Thyroid gland (tissue), 4 donors: ENCODE results near the gene MACROD1. TPM values are rescaled to one million over a fixed set of nuclear protein-coding genes. Genes with fewer than 3 reads are reported as not detected.

Experiments
- DNase-seq, 2 donors: peaks; one replicate each; pipeline ENCODE4 v3.0.0-alpha.2; 2019
- H3K27ac ChIP-seq, 3 donors: fragments of 200-600 bp; sonication (generic); 1 replicate in 2 of 3; 2 replicates in 1 of 3; pipeline ENCODE4 v1.5.1; 2016 to 2019; ENCODE audit warnings: mild to moderate bottlenecking in 1 of 3, moderate library complexity in 1 of 3
- H3K27me3 ChIP-seq: fragments of 200-600 bp; sonication (generic); one replicate; pipeline ENCODE4 v1.5.1; 2019
- H3K36me3 ChIP-seq, 2 donors: fragments of 200-600 bp; sonication (generic); one replicate each; pipeline ENCODE4 v1.5.1; 2016 to 2019
- H3K4me1 ChIP-seq, 2 donors: fragments of 200-600 bp; sonication (generic); one replicate each; pipeline ENCODE4 v1.5.1; 2017 to 2019
- H3K4me3 ChIP-seq, 3 donors: fragments of 200-600 bp; sonication (generic); replicated peaks in 1 of 3; 1 replicate in 2 of 3; 2 replicates in 1 of 3; pipeline ENCODE4 v1.5.1; 2016; ENCODE audit warnings: mild to moderate bottlenecking in 1 of 3
- H3K9me3 ChIP-seq: fragments of 200-600 bp; sonication (generic); one replicate; pipeline ENCODE4 v1.5.1; 2017
- POLR2A ChIP-seq, 2 donors: fragments of 450-650 bp; IDR thresholded peaks; one replicate each; pipeline ENCODE4 v1.6.1; 2017; ENCODE audit warnings: antibody characterized with exemption in 2 of 2, mild to moderate bottlenecking in 2 of 2, moderate library complexity in 1 of 2
- WGBS, 2 donors: methylation state at CpG; one replicate each; pipeline ENCODE4 v1.1.5; 2017; 5-methylcytosine and 5-hydroxymethylcytosine counted together
- intact Hi-C: fragments of 100-400 bp; cut with DNase I; formaldehyde crosslinking; loops from one replicate; pipeline ENCODE4 v1.15.1; 2023
- total RNA-seq, 4 donors: library from RNA; depleted of rRNA; stranded (reverse); fragments of >200 nt; gene quantifications; one replicate each; pipeline ENCODE4 v1.2.3, GENCODE V29; 2016
- TF ChIP-seq, protein P1 (sequence below), 6 experiments: fragments of 200-600 bp in 3 of 6; fragments of 450-650 bp in 3 of 6; sonication (generic) in 3 of 6; IDR thresholded peaks; one replicate each; pipeline ENCODE4 v1.5.1; 2016 to 2019; ENCODE audit warnings: antibody characterized with exemption in 6 of 6, mild to moderate bottlenecking in 2 of 6, inconsistent platforms in 1 of 6, moderate library complexity in 1 of 6

The MACROD1 gene
- total RNA-seq, 4 donors from 2014 or later: 62.5 to 89.5 (median 70.0) TPM

DNA sequence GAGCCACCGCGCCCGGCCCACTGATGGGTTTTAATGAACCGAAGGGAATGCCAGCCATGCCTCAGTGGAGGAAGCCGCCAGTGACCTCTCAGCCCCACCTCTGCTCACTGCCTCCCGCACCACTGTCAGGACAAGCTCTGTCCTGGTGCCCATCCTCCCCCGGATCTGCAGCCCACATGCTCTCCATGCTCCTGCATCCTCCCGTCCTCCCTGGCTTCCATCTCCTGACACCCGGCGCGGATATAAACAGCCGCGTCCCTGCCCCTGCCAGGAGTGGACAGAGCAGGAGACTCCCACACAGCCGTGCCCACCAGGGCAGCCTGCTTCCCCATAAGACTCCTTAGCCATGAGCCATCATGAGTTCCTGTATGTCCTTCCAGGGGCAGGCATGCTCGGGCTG is 26.9 kb downstream of the MACROD1 start:
- TF ChIP-seq POLR2A (IDR thresholded peaks at IDR 0.05): no peak
- TF ChIP-seq, protein P1, sequence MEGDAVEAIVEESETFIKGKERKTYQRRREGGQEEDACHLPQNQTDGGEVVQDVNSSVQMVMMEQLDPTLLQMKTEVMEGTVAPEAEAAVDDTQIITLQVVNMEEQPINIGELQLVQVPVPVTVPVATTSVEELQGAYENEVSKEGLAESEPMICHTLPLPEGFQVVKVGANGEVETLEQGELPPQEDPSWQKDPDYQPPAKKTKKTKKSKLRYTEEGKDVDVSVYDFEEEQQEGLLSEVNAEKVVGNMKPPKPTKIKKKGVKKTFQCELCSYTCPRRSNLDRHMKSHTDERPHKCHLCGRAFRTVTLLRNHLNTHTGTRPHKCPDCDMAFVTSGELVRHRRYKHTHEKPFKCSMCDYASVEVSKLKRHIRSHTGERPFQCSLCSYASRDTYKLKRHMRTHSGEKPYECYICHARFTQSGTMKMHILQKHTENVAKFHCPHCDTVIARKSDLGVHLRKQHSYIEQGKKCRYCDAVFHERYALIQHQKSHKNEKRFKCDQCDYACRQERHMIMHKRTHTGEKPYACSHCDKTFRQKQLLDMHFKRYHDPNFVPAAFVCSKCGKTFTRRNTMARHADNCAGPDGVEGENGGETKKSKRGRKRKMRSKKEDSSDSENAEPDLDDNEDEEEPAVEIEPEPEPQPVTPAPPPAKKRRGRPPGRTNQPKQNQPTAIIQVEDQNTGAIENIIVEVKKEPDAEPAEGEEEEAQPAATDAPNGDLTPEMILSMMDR (IDR thresholded peaks at IDR 0.05): no peak
- 95% methylated on average over 15 of the region's 15 CpGs for WGBS, 2 donors
- Histone ChIP-seq H3K36me3 (no peaks in the 10 kb centered on the region), H3K27ac (no peak overlapping the region), H3K9me3 (no peaks in the 10 kb centered on the region), H3K4me3 (no peak overlapping the region), H3K27me3 (no peaks in the 10 kb centered on the region), H3K4me1 (peaks cover 18 to 22% of the 10 kb centered on the region in 2 donors)
- intact Hi-C loops: no loop called here
- no peak for DNase-seq

DNA sequence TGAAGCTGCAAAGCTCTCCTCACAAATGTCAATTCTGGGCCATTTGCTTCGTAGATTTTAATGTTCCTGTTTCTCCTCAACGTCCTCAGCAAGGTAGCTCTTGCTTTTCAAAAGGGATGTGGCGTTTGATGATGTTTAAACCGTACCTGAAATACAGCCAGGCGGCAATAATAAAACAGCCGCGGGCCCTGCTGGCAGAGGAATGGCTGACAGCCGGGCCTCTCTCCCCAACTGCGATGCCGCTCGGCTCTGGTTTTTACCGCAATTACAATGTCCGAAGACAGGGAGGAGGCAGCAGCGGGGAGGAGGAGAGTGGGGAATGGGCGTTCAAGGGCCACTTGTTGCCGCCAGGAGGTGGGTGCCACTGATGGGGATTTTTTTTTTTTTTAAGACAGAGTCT is 27.5 kb downstream of the MACROD1 start:
- DNase-seq: no peak
- Histone ChIP-seq H3K27me3 (no peaks in the 10 kb centered on the region), H3K4me1 (peaks cover 18 to 22% of the 10 kb centered on the region in 2 donors), H3K36me3 (no peaks in the 10 kb centered on the region), H3K4me3 (no peak overlapping the region), H3K9me3 (no peaks in the 10 kb centered on the region), H3K27ac (no peak overlapping the region)
- 71 to 72% methylated on average over 16 of the region's 16 CpGs for WGBS, 2 donors
- intact Hi-C loops: no loop called here
- TF ChIP-seq POLR2A (IDR thresholded peaks at IDR 0.05): no peak
- TF ChIP-seq, protein P1 (IDR thresholded peaks at IDR 0.05): no peak

DNA sequence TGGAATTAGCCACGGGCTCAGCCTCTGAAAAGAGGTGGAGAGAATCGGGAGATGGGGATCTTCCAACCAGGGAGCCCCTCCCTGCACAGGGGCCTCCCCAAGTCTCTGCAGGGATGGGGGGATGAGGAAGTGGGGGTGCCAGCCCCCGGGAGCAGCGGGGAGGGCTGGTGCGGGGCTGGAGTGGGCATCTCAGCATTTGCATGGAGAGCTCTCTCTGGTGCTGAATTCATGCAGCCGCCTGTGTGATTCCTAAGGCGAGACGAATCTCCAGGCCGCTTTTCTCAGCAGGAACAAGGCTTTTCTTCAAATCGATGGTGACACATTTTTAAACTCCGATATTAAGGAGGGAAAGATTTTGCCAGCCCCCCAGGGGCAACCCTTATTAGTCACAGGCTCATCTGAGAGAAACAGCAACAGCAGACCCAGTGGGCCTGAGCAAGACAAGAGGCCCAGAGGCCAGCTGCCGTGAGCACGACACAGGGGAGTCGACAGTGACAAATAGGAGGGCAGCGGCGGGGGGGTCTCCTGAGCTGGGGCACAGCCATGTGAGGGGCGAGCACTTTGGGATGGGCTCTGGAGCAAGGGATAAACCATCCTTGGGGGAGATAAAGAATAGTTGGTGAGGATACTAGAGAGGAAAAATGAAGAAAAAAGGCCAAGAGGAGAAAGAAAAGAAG is 29.0 kb downstream of the MACROD1 start:
- DNase-seq: no peak
- Histone ChIP-seq H3K4me3 (no peak overlapping the region), H3K4me1 (peaks cover 26 to 29% of the 10 kb centered on the region in 2 donors), H3K27me3 (no peaks in the 10 kb centered on the region), H3K27ac (no peak overlapping the region), H3K9me3 (no peaks in the 10 kb centered on the region), H3K36me3 (no peaks in the 10 kb centered on the region)
- WGBS, 2 donors: 75 to 85% methylated on average over 17 of the region's 17 CpGs
- intact Hi-C loops: no loop called here
- TF ChIP-seq, protein P1 (IDR thresholded peaks at IDR 0.05): no peak
- TF ChIP-seq POLR2A (IDR thresholded peaks at IDR 0.05): no peak

DNA sequence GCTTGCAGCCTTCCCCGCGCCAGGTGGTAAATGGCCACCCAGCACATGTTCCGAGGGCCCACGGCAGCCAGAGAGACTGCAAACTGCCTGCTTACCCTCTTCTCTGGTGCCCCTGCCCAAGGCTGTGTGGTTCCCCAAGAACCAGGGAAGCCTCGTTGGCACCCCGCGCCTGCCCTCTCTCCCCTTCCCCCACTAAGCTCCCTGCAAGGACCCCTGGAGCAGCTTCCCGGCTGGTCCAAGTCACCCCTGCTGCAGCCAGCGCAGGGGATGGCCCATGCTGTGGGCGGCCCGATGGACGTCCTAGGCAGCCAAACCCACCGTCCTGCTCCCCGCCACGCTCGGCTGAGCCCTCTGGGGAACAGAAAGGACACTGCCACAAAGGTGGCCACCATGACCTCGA is 30.2 kb downstream of the MACROD1 start:
- H3K4me1 ChIP-seq: peaks cover 25 to 26% of the 10 kb centered on the region in 2 donors
- H3K4me3 ChIP-seq: no peak overlapping the region
- no peaks in the 10 kb centered on the region for H3K9me3 ChIP-seq
- DNase-seq: no peak
- 92 to 98% methylated on average over 16 to 17 of the region's 17 CpGs for WGBS, 2 donors
- H3K27me3 ChIP-seq: no peaks in the 10 kb centered on the region
- no peak overlapping the region for H3K27ac ChIP-seq
- H3K36me3 ChIP-seq: no peaks in the 10 kb centered on the region
- intact Hi-C loops: no loop called here
- TF ChIP-seq POLR2A (IDR thresholded peaks at IDR 0.05): no peak
- TF ChIP-seq, protein P1 (IDR thresholded peaks at IDR 0.05): no peak

DNA sequence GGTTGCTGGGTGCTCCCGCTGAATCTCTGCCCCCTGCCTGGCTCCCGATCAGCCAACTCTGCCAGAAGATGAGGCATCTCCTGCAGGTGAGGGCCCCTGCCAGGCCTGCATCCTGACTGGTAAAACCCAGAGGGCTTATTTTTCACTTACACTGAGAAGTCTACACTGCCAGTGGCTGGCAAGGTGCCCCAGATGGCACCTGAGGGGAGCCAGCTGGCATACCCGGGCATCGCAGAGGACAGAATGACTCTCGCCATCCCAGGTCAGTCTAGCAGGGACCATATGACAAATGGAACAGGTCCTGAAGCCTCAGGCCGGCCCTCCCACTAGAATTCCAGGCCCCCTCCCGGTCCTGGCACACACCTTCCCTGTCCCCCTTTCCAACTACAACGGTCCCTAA is 30.9 kb downstream of the MACROD1 start:
- H3K36me3 ChIP-seq: no peaks in the 10 kb centered on the region
- TF ChIP-seq, protein P1 (IDR thresholded peaks at IDR 0.05): no peak
- TF ChIP-seq POLR2A (IDR thresholded peaks at IDR 0.05): no peak
- H3K4me3 ChIP-seq: no peak overlapping the region
- H3K9me3 ChIP-seq: no peaks in the 10 kb centered on the region
- peaks cover 24 to 29% of the 10 kb centered on the region in 2 donors for H3K4me1 ChIP-seq
- no peaks in the 10 kb centered on the region for H3K27me3 ChIP-seq
- 98 to 100% methylated on average over 6 to 8 of the region's 8 CpGs for WGBS, 2 donors
- no peak overlapping the region for H3K27ac ChIP-seq
- DNase-seq: no peak
- intact Hi-C loops: no loop called here
